ENCODE data around the gene SERPINB1.

SERPINB1 gene

GRCh38 chr6:2875359-2876191 is 33.9 kb upstream of the SERPINB1 start:
- no peaks in the 10 kb centered on the region for H3K27me3 ChIP-seq (ENCODE audit: control insufficient read depth, insufficient read depth, low read length)
- H3K4me3 ChIP-seq (ENCODE audit: low read length) = peak overlapping the region; percentile 82
- no peaks in the 10 kb centered on the region for H3K36me3 ChIP-seq (ENCODE audit: control insufficient read depth, insufficient read depth, low read length)
- H3K4me1 ChIP-seq (ENCODE audit: control insufficient read depth, insufficient read depth, low read length) = peaks cover 19% of the 10 kb centered on the region
- peak overlapping the region; percentile 79 for H3K9ac ChIP-seq (ENCODE audit: low read length)
- no peaks in the 10 kb centered on the region for H3K9me3 ChIP-seq (ENCODE audit: control insufficient read depth, low read length)

- Histone ChIP-seq H3K36me3 (ENCODE audit: control insufficient read depth, insufficient read depth, low read length) (no peaks in the 10 kb centered on the region), H3K9me3 (ENCODE audit: control insufficient read depth, low read length) (no peaks in the 10 kb centered on the region), H3K4me3 (ENCODE audit: low read length) (no peak overlapping the region), H3K27me3 (ENCODE audit: control insufficient read depth, insufficient read depth, low read length) (no peaks in the 10 kb centered on the region), H3K9ac (ENCODE audit: low read length) (no peak overlapping the region), H3K4me1 (ENCODE audit: control insufficient read depth, insufficient read depth, low read length) (peaks cover 19% of the 10 kb centered on the region)
These were observed 32.0 kb upstream of the SERPINB1 start for GRCh38 chr6:2873643-2874042.

GRCh38 chr6:2872423-2873358 is 31.0 kb upstream of the SERPINB1 start:
- Histone ChIP-seq H3K4me3 (ENCODE audit: low read length) (no peak overlapping the region), H3K9ac (ENCODE audit: low read length) (no peak overlapping the region), H3K27me3 (ENCODE audit: control insufficient read depth, insufficient read depth, low read length) (no peaks in the 10 kb centered on the region), H3K4me1 (ENCODE audit: control insufficient read depth, insufficient read depth, low read length) (peaks cover 19% of the 10 kb centered on the region), H3K9me3 (ENCODE audit: control insufficient read depth, low read length) (no peaks in the 10 kb centered on the region), H3K36me3 (ENCODE audit: control insufficient read depth, insufficient read depth, low read length) (no peaks in the 10 kb centered on the region)

- Histone ChIP-seq H3K36me3 (ENCODE audit: control insufficient read depth, insufficient read depth, low read length) (no peaks in the 10 kb centered on the region), H3K4me3 (ENCODE audit: low read length) (no peak overlapping the region), H3K9me3 (ENCODE audit: control insufficient read depth, low read length) (no peaks in the 10 kb centered on the region), H3K9ac (ENCODE audit: low read length) (no peak overlapping the region), H3K4me1 (ENCODE audit: control insufficient read depth, insufficient read depth, low read length) (peaks cover 15% of the 10 kb centered on the region), H3K27me3 (ENCODE audit: control insufficient read depth, insufficient read depth, low read length) (no peaks in the 10 kb centered on the region)
These were observed 30.3 kb upstream of the SERPINB1 start for GRCh38 chr6:2871953-2872352.

GRCh38 chr6:2871102-2871501 is 29.4 kb upstream of the SERPINB1 start:
- Histone ChIP-seq H3K27me3 (ENCODE audit: control insufficient read depth, insufficient read depth, low read length) (no peaks in the 10 kb centered on the region), H3K9me3 (ENCODE audit: control insufficient read depth, low read length) (no peaks in the 10 kb centered on the region), H3K4me1 (ENCODE audit: control insufficient read depth, insufficient read depth, low read length) (peaks cover 10% of the 10 kb centered on the region), H3K9ac (ENCODE audit: low read length) (no peak overlapping the region), H3K4me3 (ENCODE audit: low read length) (no peak overlapping the region), H3K36me3 (ENCODE audit: control insufficient read depth, insufficient read depth, low read length) (no peaks in the 10 kb centered on the region)

- Histone ChIP-seq H3K4me1 (ENCODE audit: control insufficient read depth, insufficient read depth, low read length) (peaks cover 12% of the 10 kb centered on the region), H3K27me3 (ENCODE audit: control insufficient read depth, insufficient read depth, low read length) (no peaks in the 10 kb centered on the region), H3K36me3 (ENCODE audit: control insufficient read depth, insufficient read depth, low read length) (no peaks in the 10 kb centered on the region), H3K4me3 (ENCODE audit: low read length) (no peak overlapping the region), H3K9me3 (ENCODE audit: control insufficient read depth, low read length) (no peaks in the 10 kb centered on the region), H3K9ac (ENCODE audit: low read length) (no peak overlapping the region)
These were observed 28.5 kb upstream of the SERPINB1 start for GRCh38 chr6:2870046-2870636.

GRCh38 chr6:2868637-2869036 is 27.0 kb upstream of the SERPINB1 start:
- Histone ChIP-seq H3K36me3 (ENCODE audit: control insufficient read depth, insufficient read depth, low read length) (no peaks in the 10 kb centered on the region), H3K4me1 (ENCODE audit: control insufficient read depth, insufficient read depth, low read length) (peaks cover 7% of the 10 kb centered on the region), H3K9me3 (ENCODE audit: control insufficient read depth, low read length) (no peaks in the 10 kb centered on the region), H3K27me3 (ENCODE audit: control insufficient read depth, insufficient read depth, low read length) (no peaks in the 10 kb centered on the region), H3K4me3 (ENCODE audit: low read length) (no peak overlapping the region), H3K9ac (ENCODE audit: low read length) (no peak overlapping the region)

- no peak overlapping the region for H3K4me3 ChIP-seq (ENCODE audit: low read length)
- peaks cover 7% of the 10 kb centered on the region for H3K4me1 ChIP-seq (ENCODE audit: control insufficient read depth, insufficient read depth, low read length)
- no peaks in the 10 kb centered on the region for H3K36me3 ChIP-seq (ENCODE audit: control insufficient read depth, insufficient read depth, low read length)
- no peak overlapping the region for H3K9ac ChIP-seq (ENCODE audit: low read length)
- no peaks in the 10 kb centered on the region for H3K9me3 ChIP-seq (ENCODE audit: control insufficient read depth, low read length)
- H3K27me3 ChIP-seq (ENCODE audit: control insufficient read depth, insufficient read depth, low read length) = no peaks in the 10 kb centered on the region
These were observed 24.6 kb upstream of the SERPINB1 start for GRCh38 chr6:2866171-2866846.

- Histone ChIP-seq H3K36me3 (ENCODE audit: control insufficient read depth, insufficient read depth, low read length) (no peaks in the 10 kb centered on the region), H3K27me3 (ENCODE audit: control insufficient read depth, insufficient read depth, low read length) (no peaks in the 10 kb centered on the region), H3K4me3 (ENCODE audit: low read length) (no peak overlapping the region), H3K9me3 (ENCODE audit: control insufficient read depth, low read length) (no peaks in the 10 kb centered on the region), H3K9ac (ENCODE audit: low read length) (no peak overlapping the region), H3K4me1 (ENCODE audit: control insufficient read depth, insufficient read depth, low read length) (peaks cover 7% of the 10 kb centered on the region)
These were observed 24.1 kb upstream of the SERPINB1 start for GRCh38 chr6:2865694-2866151.

- Histone ChIP-seq H3K4me1 (ENCODE audit: control insufficient read depth, insufficient read depth, low read length) (peaks cover 7% of the 10 kb centered on the region), H3K27me3 (ENCODE audit: control insufficient read depth, insufficient read depth, low read length) (no peaks in the 10 kb centered on the region), H3K4me3 (ENCODE audit: low read length) (no peak overlapping the region), H3K36me3 (ENCODE audit: control insufficient read depth, insufficient read depth, low read length) (no peaks in the 10 kb centered on the region), H3K9me3 (ENCODE audit: control insufficient read depth, low read length) (no peaks in the 10 kb centered on the region), H3K9ac (ENCODE audit: low read length) (no peak overlapping the region)
These were observed 23.6 kb upstream of the SERPINB1 start for GRCh38 chr6:2865270-2865669.

- Histone ChIP-seq H3K9ac (ENCODE audit: low read length) (no peak overlapping the region), H3K27me3 (ENCODE audit: control insufficient read depth, insufficient read depth, low read length) (no peaks in the 10 kb centered on the region), H3K9me3 (ENCODE audit: control insufficient read depth, low read length) (no peaks in the 10 kb centered on the region), H3K36me3 (ENCODE audit: control insufficient read depth, insufficient read depth, low read length) (no peaks in the 10 kb centered on the region), H3K4me1 (ENCODE audit: control insufficient read depth, insufficient read depth, low read length) (peaks cover 9% of the 10 kb centered on the region), H3K4me3 (ENCODE audit: low read length) (no peak overlapping the region)
These were observed 22.2 kb upstream of the SERPINB1 start for GRCh38 chr6:2863901-2864300.
